ENCODE results near the gene CADPS2.

The CADPS2 gene

GRCh38 chr7:122311734-122312450 lies 574.4 kb downstream of the CADPS2 start:
- Histone ChIP-seq H3K4me3 (ENCODE audit: low read depth, low read length) (no peak overlapping the region), H3K27ac (no peak overlapping the region), H3K27me3 (replicated peaks) (peaks cover 94% of the 10 kb centered on the region), H3K36me3 (replicated peaks) (no peaks in the 10 kb centered on the region)
- no peak for TF ChIP-seq CTCF (IDR thresholded peaks at IDR 0.05; ENCODE audit: low read depth, low read length, missing control alignments)
- DNase-seq: no peak
- in situ Hi-C loops (cut with HindIII; ENCODE audit: low pct_ligation_motif_present, low sequenced_read_pairs): no loop called here

GRCh38 chr7:122311050-122311700 lies 575.1 kb downstream of the CADPS2 start:
- Histone ChIP-seq H3K27ac (no peak overlapping the region), H3K27me3 (replicated peaks) (peaks cover 94% of the 10 kb centered on the region), H3K36me3 (replicated peaks) (no peaks in the 10 kb centered on the region), H3K4me3 (ENCODE audit: low read depth, low read length) (no peak overlapping the region)
- DNase-seq: no peak
- TF ChIP-seq CTCF (IDR thresholded peaks at IDR 0.05; ENCODE audit: low read depth, low read length, missing control alignments): no peak
- in situ Hi-C loops (cut with HindIII; ENCODE audit: low pct_ligation_motif_present, low sequenced_read_pairs): no loop called here

GRCh38 chr7:122310119-122311021 lies 575.9 kb downstream of the CADPS2 start:
- Histone ChIP-seq H3K36me3 (replicated peaks) (no peaks in the 10 kb centered on the region), H3K4me3 (ENCODE audit: low read depth, low read length) (peak overlapping the region; percentile 29), H3K27ac (no peak overlapping the region), H3K27me3 (replicated peaks) (peaks cover 94% of the 10 kb centered on the region)
- DNase-seq: no peak
- no peak for TF ChIP-seq CTCF (IDR thresholded peaks at IDR 0.05; ENCODE audit: low read depth, low read length, missing control alignments)
- in situ Hi-C loops (cut with HindIII; ENCODE audit: low pct_ligation_motif_present, low sequenced_read_pairs): no loop called here

- TF ChIP-seq CTCF (IDR thresholded peaks at IDR 0.05; ENCODE audit: low read depth, low read length, missing control alignments): no peak
- no peak for DNase-seq
- in situ Hi-C loops (cut with HindIII; ENCODE audit: low pct_ligation_motif_present, low sequenced_read_pairs): no loop called here
- H3K27me3 ChIP-seq (replicated peaks): peaks cover 91% of the 10 kb centered on the region
- no peak overlapping the region for H3K27ac ChIP-seq
- no peaks in the 10 kb centered on the region for H3K36me3 ChIP-seq (replicated peaks)
- no peak overlapping the region for H3K4me3 ChIP-seq (ENCODE audit: low read depth, low read length)
These were observed 576.8 kb downstream of the CADPS2 start for GRCh38 chr7:122309421-122309820.

GRCh38 chr7:122307228-122307621 lies 579.0 kb downstream of the CADPS2 start:
- no peak overlapping the region for H3K4me3 ChIP-seq (ENCODE audit: low read depth, low read length)
- in situ Hi-C loops (cut with HindIII; ENCODE audit: low pct_ligation_motif_present, low sequenced_read_pairs): no loop called here
- H3K27ac ChIP-seq: no peak overlapping the region
- peaks cover 95% of the 10 kb centered on the region for H3K27me3 ChIP-seq (replicated peaks)
- TF ChIP-seq CTCF (IDR thresholded peaks at IDR 0.05; ENCODE audit: low read depth, low read length, missing control alignments): no peak
- no peak for DNase-seq
- no peaks in the 10 kb centered on the region for H3K36me3 ChIP-seq (replicated peaks)

Measured in brain microvascular endothelial cell (primary cell).